ENCODE data around the gene DNASE1L3.

DNA sequence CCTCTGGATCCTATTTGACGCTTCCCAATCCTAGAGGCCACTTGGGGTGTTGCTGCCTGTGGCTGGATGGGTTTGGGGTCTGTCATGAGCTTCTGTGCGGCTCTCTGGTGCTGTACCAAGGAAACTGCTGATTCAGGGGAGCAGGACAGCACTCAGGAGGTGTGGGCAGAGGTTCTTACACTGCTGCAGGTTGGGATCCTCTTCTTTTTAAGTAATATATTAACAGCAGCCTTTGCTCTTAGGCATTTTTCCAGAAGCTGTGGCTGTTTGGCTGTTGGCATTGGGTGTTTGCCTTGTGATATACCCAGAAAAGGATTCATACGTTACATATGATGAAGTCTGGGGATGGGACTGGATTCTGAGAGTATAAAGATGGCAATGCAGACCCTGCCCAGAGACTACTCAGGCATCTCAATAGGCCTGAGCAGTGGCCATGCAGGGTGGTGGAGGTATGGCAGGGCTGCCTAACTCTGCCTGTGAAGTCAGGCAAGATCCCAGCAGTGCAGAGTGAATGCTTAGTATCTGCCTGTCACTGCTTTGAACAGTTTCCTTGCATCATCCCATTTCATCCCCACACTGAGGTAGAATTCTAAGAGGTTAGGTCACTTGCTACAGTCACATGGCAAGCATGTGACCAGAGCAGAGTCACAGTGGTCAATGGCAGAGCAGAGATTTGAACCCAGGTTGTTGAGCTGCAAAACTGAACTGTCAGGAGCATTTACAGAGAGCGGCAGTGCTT, 30.7 kb upstream of the DNASE1L3 start:
- TF ChIP-seq JUN (IDR thresholded peaks at IDR 0.05; ENCODE audit: borderline replicate concordance, insufficient read depth, insufficient read length, low read depth), result no peak
- no peak for TF ChIP-seq CTCF (IDR thresholded peaks at IDR 0.05; ENCODE audit: extremely low read depth in 1 of 2, insufficient read depth in 1 of 2, low read depth in 1 of 2, low read length in 2 of 2)

Measured in endothelial cell of umbilical vein (primary cell).